Thoracic aorta (tissue), 2 donors: ENCODE results near the gene MAPK11. TPM values are rescaled to one million over a fixed set of nuclear protein-coding genes. Genes with fewer than 3 reads are reported as not detected.

Experiments used
- ATAC-seq: fragments of 150-250 bp; one replicate; pipeline ENCODE4 v1.8.0; 2017; ENCODE audit warnings: low read depth; ENCODE audit not compliant: insufficient number of reproducible peaks, low FRiP score
- DNase-seq: peaks from one replicate; pipeline ENCODE4 v3.0.0-alpha.2; 2020; ENCODE audit warnings: low spot score
- H3K27ac ChIP-seq, 2 donors: fragments of 200-600 bp; sonication (generic); 1 replicate in 1 of 2; 2 replicates in 1 of 2; pipeline ENCODE4 v1.5.1; 2016; ENCODE audit warnings: mild to moderate bottlenecking in 2 of 2, moderate library complexity in 2 of 2
- H3K27me3 ChIP-seq: fragments of 200-600 bp; sonication (generic); replicated peaks from 2 replicates; pipeline ENCODE4 v1.6.0; 2016; ENCODE audit warnings: mild to moderate bottlenecking; ENCODE audit not compliant: insufficient read depth
- H3K36me3 ChIP-seq: fragments of 200-600 bp; sonication (generic); one replicate; pipeline ENCODE4 v1.5.1; 2016
- H3K4me1 ChIP-seq, 2 donors: fragments of 200-600 bp; sonication (generic); 1 replicate in 1 of 2; 2 replicates in 1 of 2; pipeline versions ENCODE4 v1.5.1 to v1.6.0; 2016; ENCODE audit warnings: low read depth in 2 of 2, mild to moderate bottlenecking in 1 of 2; ENCODE audit not compliant: control insufficient read depth in 1 of 2
- H3K4me3 ChIP-seq: fragments of 200-600 bp; sonication (generic); 2 replicates; pipeline ENCODE4 v1.5.1; 2016; ENCODE audit warnings: mild to moderate bottlenecking
- H3K9me3 ChIP-seq: fragments of 200-600 bp; sonication (generic); 2 replicates; pipeline ENCODE4 v1.5.1; 2016
- CTCF ChIP-seq: fragments of 200-600 bp; sonication (generic); IDR thresholded peaks from one replicate; pipeline ENCODE4 v1.5.1; 2019; ENCODE audit warnings: antibody characterized with exemption
- total RNA-seq, 2 donors: library from RNA; depleted of rRNA; stranded (reverse); fragments of >200 nt; gene quantifications; one replicate each; pipeline versions ENCODE4 v1.1.0 to v1.2.3, GENCODE V29; 2016

Gene MAPK11
- total RNA-seq, 2 donors from 2014 or later = 5.8 to 8.8 TPM

DNA sequence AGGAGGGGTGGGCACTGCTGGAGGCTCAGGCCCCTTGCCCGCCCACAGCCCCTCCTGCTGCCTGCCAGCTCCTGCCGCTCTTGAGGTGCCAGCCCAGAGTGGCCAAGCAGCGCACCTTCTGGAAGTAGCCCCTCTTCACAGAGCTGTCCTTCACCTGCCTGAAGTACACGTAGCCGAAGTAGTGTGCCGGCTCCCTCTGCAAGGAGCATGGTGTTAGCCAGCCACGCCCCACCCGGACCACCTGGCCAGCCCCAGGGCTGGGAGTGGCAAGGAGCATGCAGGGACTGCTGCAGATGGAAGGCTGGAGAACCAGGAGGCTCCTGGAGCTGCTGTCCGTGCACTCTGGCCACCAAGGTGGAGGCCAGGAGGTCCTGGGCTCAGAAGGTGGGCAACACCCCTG is 47.0 kb upstream of the MAPK11 start:
- no peak overlapping the region for H3K27ac ChIP-seq
- DNase-seq = no peak
- no peaks in the 10 kb centered on the region for H3K4me1 ChIP-seq
- no peak for TF ChIP-seq CTCF
- H3K9me3 ChIP-seq = no peaks in the 10 kb centered on the region
- no peak overlapping the region for H3K4me3 ChIP-seq
- no peak for ATAC-seq
- H3K36me3 ChIP-seq = no peaks in the 10 kb centered on the region
- H3K27me3 ChIP-seq = no peaks in the 10 kb centered on the region

- no peak for TF ChIP-seq CTCF
- ATAC-seq = no peak
These were observed 46.2 kb upstream of the MAPK11 start for GRCh38 chr22:50316114-50317065.

DNA sequence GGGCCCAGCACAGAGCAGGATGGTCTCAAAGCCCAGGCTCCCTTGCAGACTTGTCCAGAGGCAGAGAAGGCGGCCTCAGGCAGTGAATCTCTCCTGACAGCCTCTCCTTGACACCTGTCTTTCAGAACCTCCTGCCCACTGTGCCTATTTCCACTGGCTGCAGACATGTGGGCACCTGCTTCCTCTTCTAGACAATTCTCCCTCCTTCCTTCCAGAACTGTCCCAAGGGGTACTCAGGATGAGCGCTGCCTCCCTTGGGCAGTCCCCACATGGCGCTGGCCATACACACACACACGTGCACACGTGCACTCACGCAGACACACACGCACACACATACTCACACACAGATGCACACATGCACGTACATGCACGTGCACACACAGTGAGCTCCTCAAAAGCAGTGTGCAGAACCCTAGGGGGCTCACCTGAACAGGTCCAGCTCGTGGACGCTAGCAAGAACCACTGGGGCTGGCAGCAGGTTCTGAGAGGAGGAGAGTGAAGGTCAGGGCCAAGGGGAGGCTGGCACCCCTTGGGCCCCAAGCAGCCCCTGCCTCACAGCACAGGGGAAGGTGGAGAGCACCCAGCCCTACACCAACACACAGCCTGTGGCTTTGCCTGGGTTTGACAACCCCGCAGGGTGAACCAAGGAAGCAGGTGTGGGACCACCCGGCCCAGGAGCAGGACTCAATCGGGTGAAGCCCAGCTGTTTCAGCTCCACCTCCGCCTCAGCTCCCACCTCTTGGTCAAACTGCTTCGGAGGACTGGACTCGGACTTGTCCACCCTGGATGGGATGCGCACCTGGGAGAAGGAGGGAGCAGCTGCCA is 45.3 kb upstream of the MAPK11 start:
- ATAC-seq (no peak), DNase-seq (no peak)
- no peaks in the 10 kb centered on the region for H3K36me3 ChIP-seq
- H3K4me1 ChIP-seq = no peaks in the 10 kb centered on the region
- no peaks in the 10 kb centered on the region for H3K9me3 ChIP-seq
- H3K27ac ChIP-seq = no peak overlapping the region
- no peak overlapping the region for H3K4me3 ChIP-seq
- no peaks in the 10 kb centered on the region for H3K27me3 ChIP-seq
- no peak for TF ChIP-seq CTCF

More at GRCh38 chr22:50316114-50317065, 46.2 kb upstream of the MAPK11 start:
- Histone ChIP-seq H3K4me1 (no peaks in the 10 kb centered on the region), H3K36me3 (no peaks in the 10 kb centered on the region), H3K27ac (no peak overlapping the region), H3K9me3 (no peaks in the 10 kb centered on the region), H3K4me3 (no peak overlapping the region), H3K27me3 (no peaks in the 10 kb centered on the region)
- DNase-seq = no peak

- Histone ChIP-seq H3K27ac (no peak overlapping the region), H3K9me3 (no peaks in the 10 kb centered on the region), H3K4me1 (peaks cover 0 to 1% of the 10 kb centered on the region in 2 donors), H3K27me3 (no peaks in the 10 kb centered on the region), H3K36me3 (no peaks in the 10 kb centered on the region), H3K4me3 (peak overlapping the region; percentile 32)
- no peak for TF ChIP-seq CTCF
- ATAC-seq (no peak), DNase-seq (no peak)
These were observed 44.5 kb upstream of the MAPK11 start for GRCh38 chr22:50314455-50315288.
